Mononuclear cell (primary cell): ENCODE results near the gene CARS2. TPM values are rescaled to one million over a fixed set of nuclear protein-coding genes. Genes with fewer than 3 reads are reported as not detected.
"Not testable (repeated sequence)": the region's sequence is repeated elsewhere in the genome, so short reads cannot be mapped to it uniquely, and the experiment has no call there.

ENCODE experiments used
- H3K27me3 ChIP-seq: 2 replicates; pipeline ENCODE4 v1.6.0; 2011; ENCODE audit warnings: low read length, control low read depth; ENCODE audit not compliant: insufficient read depth
- H3K4me1 ChIP-seq: 2 replicates; pipeline ENCODE4 v1.5.1; 2011; ENCODE audit warnings: mild to moderate bottlenecking, low read length, control low read depth; ENCODE audit not compliant: insufficient read depth
- H3K4me3 ChIP-seq: 2 replicates; pipeline ENCODE4 v1.5.1; 2011; ENCODE audit warnings: mild to moderate bottlenecking, low read length, moderate library complexity
- H3K9me3 ChIP-seq: 2 replicates; pipeline ENCODE4 v1.5.1; 2011; ENCODE audit warnings: low read depth, mild to moderate bottlenecking, control low read depth, low read length
- total RNA-seq: library from RNA; depleted of rRNA; stranded (reverse); fragments of >200 nt; gene quantifications from one replicate; pipeline ENCODE4 v1.2.3, GENCODE V29; 2012

The CARS2 gene
- total RNA-seq, 1 donor: 44.4 TPM

DNA sequence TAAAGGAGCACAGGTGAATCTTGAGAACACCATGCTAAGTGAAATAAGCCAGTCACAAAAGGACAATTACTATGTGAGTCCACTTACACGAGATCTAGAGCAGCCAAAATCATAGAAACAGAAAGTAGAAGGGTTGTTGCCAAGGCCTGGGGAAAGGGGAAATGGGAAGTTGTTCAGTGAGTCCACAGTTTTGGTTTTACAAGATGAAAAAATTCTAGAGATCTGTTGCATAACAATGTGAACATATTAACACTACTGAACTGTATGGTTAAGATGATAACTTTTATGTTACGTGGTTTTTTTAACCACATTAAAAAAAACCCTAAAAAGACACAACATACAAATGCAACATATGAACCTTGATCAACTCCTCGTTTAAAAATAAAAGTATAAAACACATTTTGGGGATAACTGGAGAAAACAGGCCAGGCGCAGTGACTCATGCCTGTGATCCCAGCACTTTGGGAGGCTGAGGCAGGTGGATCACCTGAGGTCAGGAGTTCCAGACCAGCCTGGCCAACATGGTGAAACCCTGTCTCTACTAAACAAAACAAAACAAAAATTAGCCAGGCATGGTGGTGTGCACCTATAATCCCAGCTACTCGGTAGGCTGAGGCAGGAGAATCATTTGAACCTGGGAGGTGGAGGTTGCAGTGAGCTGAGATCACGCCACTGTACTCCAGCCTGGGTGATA, 47.6 kb downstream of the CARS2 start:
- peaks cover 66% of the 10 kb centered on the region for H3K4me1 ChIP-seq
- not testable (repeated sequence) for H3K27me3 ChIP-seq, H3K4me3 ChIP-seq, H3K9me3 ChIP-seq

DNA sequence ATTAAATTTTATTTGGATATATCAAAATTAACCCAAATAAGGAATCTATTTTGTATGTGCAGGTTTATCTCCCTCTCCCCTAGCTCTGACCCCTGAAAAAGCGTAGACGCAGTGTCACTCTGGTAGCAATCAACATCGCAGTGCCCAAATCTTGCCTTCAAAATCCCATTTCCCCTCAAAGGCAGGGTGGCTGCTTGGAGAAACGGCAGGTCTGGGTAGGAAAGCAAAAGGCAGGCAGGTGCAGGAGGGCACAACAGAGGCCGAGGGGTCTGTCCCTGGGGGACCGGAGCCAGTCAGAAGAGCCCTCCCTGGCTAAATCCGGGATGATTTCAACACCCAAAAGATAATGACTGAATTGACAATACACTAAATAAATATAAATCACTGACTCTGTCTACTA, 48.7 kb downstream of the CARS2 start:
- Histone ChIP-seq H3K27me3 (no peaks in the 10 kb centered on the region), H3K4me1 (peaks cover 62% of the 10 kb centered on the region), H3K9me3 (no peaks in the 10 kb centered on the region), H3K4me3 (no peak overlapping the region)

DNA sequence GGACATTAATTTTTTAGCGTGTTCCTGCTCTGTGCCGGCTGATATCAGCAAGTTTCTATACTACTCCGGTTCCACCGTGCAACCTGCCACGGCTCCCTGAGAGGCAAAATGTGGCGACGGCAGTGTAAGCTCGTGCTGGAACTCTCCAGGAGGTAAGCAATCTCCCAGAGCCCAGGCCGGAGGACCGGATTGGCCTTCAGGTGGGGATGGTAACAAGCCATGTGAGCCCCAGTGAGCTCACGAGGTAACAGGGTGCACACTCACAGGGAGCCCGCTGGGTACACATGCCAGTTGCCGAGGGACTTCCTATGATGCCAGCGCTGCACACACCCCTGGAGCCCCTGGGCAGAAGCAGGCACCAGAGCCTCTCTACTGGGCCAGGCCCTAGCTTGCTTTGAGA, 52.1 kb downstream of the CARS2 start:
- Histone ChIP-seq H3K27me3 (no peaks in the 10 kb centered on the region), H3K4me1 (peaks cover 44% of the 10 kb centered on the region), H3K9me3 (no peaks in the 10 kb centered on the region), H3K4me3 (no peak overlapping the region)

DNA sequence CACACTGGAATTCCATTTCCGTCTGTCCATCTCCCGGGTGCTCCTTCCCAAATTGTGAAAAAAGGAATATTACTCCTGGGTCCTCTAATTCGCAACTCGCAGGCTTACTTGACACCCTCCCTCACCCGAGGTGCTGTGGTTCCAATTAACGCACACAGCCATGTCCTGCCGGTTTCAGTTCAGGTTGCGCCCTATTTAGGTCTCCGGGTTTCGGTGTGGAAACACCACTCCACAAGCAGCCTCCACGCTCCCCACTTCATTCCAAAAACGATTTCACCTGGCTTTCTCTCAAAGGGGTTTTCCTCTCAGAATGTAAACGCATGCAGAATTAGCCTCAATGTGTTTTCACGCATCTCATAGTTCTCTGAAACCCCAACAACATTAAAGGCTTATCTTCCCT, 52.6 kb downstream of the CARS2 start:
- no peak overlapping the region for H3K4me3 ChIP-seq
- no peaks in the 10 kb centered on the region for H3K27me3 ChIP-seq
- H3K9me3 ChIP-seq: no peaks in the 10 kb centered on the region
- H3K4me1 ChIP-seq: peaks cover 38% of the 10 kb centered on the region

DNA sequence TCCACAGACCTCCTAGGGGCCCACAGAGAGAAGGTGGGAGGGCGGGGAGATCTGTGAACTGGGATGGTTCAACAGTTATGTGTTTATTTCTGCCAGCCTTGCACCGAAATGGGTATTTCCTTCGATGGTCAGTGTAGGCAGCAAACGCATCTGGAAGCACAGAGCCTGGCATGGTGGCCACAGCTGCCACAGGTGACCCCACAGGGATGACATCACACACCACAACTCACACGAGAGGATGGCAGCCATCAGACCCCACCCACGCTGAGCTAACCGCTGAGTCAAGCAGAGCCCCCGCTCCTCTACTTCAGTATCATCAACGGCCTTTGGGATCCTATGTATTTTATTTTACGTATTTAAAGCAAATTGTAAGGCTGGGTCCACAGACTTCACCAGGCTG, 53.2 kb downstream of the CARS2 start:
- H3K4me3 ChIP-seq: no peak overlapping the region
- peaks cover 33% of the 10 kb centered on the region for H3K4me1 ChIP-seq
- no peaks in the 10 kb centered on the region for H3K27me3 ChIP-seq
- H3K9me3 ChIP-seq: no peaks in the 10 kb centered on the region

DNA sequence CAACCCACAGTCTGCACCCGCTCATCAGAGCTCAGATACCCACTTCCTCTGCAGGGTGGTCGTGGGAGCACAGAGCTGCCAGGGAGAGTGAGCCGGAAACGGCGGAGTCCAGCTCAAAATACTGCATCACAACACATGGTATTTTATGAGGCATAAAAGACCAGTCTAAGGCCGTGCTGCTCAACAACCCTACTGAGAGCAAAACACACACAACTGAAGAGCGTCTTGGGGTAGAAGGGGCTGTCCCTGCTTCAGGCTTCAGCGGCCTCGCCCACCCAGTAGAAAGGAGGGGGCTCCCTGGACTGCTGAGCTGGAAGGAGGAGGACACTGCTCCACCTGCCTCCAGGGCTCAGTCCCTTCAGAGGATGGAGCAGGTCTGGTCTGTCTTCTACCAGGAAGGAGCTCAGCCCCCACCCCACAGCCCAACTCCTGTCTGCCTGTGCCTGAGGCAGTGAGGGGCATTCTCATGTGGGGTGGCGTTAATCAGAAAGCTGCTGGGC, 53.6 kb downstream of the CARS2 start:
- H3K27me3 ChIP-seq: no peaks in the 10 kb centered on the region
- no peaks in the 10 kb centered on the region for H3K9me3 ChIP-seq
- H3K4me3 ChIP-seq: no peak overlapping the region
- H3K4me1 ChIP-seq: peaks cover 28% of the 10 kb centered on the region

DNA sequence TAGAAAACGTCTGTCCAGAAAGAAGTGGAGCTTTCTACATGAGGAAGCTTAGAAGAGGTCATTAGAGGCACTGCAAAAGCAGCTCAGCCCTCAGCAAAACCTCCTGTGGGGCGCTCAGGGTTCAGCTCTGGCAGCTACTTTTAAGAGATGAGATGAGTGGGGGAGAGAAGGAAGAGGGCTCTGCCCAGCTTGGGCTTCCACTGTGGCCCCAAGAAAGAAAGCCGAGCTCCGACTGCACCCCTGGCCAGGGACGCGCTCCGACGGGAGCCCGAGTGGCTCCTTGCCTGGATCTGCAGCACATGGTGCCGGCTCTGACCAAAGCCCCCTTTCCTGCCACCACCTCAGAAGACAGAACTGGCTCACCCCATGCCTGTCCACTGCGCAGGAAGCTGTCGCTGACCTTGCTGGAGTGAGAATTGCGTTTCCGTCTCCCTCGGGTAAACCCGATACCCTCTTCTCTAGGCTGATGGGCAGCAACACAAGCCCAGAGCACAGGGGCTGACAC, 54.1 kb downstream of the CARS2 start:
- no peaks in the 10 kb centered on the region for H3K9me3 ChIP-seq
- no peaks in the 10 kb centered on the region for H3K27me3 ChIP-seq
- H3K4me3 ChIP-seq: no peak overlapping the region
- peaks cover 25% of the 10 kb centered on the region for H3K4me1 ChIP-seq

DNA sequence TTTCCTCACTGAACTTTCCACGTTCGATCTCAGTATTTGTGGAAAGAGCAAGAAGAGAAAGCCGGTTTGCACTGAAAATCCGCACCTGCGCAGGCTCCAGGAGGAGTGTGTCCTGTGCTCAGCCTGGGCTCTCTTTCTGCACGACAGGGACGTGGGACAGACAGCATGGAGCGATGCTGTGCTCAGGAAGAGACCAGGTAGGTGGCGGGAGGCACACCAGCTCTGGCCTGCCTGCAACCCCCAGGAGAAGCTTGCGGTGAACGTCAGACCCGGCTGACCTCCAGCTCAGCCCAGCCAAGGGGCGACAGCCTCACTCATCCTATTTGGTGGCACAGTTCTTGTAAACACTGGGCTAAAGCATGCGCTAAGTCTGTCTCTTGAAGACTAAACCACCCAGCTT, 54.6 kb downstream of the CARS2 start:
- Histone ChIP-seq H3K27me3 (no peaks in the 10 kb centered on the region), H3K4me1 (peaks cover 20% of the 10 kb centered on the region), H3K9me3 (no peaks in the 10 kb centered on the region), H3K4me3 (no peak overlapping the region)

DNA sequence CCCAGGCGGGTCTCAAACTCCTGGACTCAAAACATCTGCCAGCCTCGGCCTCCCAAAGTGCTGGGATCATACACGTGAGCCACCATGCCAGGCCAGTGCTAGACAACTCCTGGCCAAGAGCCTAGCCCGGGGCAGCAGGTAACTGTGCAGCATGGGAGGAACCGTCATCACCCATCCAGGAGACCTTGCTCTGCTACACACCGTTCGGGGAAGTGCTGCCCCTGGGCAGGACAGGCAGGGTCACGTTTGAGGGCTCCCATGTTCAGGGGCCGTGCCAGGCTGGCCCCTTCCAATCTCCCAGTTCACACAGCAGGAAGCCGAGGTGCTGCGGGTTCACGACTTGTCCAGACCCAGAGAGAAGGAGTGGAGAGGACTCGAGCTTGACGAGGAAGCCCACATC, 55.5 kb downstream of the CARS2 start:
- H3K9me3 ChIP-seq: no peaks in the 10 kb centered on the region
- no peaks in the 10 kb centered on the region for H3K27me3 ChIP-seq
- H3K4me3 ChIP-seq: no peak overlapping the region
- H3K4me1 ChIP-seq: peaks cover 15% of the 10 kb centered on the region

DNA sequence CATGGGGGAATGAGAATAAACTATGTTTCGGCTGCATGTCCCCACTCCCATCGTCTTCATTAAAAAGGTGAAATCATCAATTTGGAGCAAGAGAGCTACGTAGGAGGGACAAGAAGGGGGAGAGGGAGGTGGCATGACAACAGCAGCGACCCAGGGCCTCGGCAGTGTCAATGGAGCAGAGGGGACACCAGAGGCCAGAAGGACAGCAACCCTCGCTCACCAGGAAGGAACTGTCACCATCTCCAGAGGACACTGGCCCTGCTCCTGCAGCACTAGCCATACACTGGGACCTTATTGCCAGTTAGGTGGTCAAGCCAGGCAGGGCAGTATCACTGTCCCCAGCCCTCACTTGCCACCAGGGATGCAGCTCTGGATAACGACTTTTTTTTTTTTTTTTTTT, 56.4 kb downstream of the CARS2 start:
- Histone ChIP-seq H3K4me1 (peaks cover 24% of the 10 kb centered on the region), H3K9me3 (no peaks in the 10 kb centered on the region), H3K4me3 (no peak overlapping the region), H3K27me3 (no peaks in the 10 kb centered on the region)

DNA sequence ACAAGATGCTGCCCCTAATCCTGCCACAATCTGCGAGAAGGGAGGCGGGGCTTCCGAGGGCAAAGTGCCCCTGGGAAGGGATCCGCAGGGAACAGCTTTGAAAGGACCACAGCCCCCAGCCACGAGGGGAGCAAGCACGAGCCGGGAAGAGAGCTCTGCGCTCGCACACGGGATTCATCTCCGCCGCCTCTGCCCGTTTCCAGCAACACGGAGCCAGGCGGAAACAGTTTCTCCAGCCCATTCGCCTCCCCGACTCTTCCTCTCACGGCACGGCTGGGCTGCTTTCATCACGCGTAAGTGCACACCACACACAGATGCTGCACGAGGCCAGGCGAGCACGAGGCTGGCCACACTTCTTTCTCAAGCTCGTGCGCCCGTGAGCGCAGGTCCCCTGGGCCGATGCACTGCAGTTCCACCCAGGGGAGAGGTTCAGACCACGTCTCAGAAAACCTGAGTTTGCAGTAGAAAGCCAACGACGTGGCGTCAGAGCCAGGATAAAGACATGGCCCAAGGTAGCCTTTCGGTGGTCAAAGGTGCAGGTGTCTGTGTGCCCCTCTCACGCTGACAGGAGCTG, 57.0 kb downstream of the CARS2 start:
- peaks cover 26% of the 10 kb centered on the region for H3K4me1 ChIP-seq
- H3K27me3 ChIP-seq: no peaks in the 10 kb centered on the region
- no peaks in the 10 kb centered on the region for H3K9me3 ChIP-seq
- no peak overlapping the region for H3K4me3 ChIP-seq

DNA sequence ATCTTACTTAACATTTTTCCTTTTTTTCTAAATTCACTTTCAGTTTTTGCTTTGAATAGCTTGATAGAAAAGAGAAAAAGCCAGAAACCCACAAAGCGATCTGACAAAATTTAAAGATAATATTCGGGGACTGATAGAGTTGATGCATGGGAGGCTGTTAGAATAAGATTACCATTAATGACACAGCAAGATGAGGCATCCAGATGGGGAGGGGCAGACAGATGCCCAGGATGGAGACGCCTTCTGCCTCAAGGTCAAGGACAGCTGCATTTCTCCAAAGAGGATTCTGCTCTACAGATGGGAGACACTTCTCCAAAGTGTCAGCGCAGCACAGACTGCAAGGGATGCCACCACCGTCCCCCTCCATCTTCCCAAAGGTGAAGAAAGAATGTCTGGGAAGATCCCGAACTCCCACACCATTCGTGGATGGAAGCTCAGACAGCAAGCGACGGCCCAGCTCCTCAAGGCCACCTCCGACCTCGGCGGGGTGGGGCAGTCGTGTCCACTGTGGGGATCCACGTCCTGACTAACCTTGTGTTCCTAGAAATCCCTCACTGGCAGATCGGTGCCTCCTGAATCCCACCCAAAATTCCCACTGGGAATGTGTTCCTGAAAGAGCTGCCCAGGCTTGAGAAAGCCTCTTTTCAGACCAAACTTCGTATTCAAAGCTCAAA, 57.6 kb downstream of the CARS2 start:
- Histone ChIP-seq H3K4me1 (peaks cover 26% of the 10 kb centered on the region), H3K4me3 (no peak overlapping the region)

DNA sequence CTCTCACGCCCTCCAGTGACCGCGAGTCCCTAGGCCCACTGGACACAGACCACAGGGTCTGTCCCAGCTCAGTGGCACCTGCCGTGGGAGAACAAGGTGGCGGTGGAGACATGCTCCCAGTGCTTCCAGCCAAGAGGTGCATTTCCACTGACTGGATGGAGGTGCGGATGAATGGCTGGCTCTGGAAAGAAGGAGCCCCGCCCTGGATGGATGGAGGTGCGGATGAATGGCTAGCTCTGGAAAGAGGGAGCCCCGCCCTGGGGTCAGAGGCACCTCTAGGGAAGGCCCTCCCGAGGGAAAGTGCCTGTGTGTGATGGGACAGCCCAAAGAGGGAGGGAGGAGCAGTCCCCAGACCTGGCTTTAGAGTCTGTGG, 58.6 kb downstream of the CARS2 start:
- no peaks in the 10 kb centered on the region for H3K9me3 ChIP-seq
- H3K4me3 ChIP-seq: no peak overlapping the region
- peaks cover 21% of the 10 kb centered on the region for H3K4me1 ChIP-seq
- H3K27me3 ChIP-seq: no peaks in the 10 kb centered on the region

More for the DNA sequence above, 57.6 kb downstream of the CARS2 start:
- Histone ChIP-seq H3K27me3 (no peaks in the 10 kb centered on the region), H3K9me3 (no peaks in the 10 kb centered on the region)

DNA sequence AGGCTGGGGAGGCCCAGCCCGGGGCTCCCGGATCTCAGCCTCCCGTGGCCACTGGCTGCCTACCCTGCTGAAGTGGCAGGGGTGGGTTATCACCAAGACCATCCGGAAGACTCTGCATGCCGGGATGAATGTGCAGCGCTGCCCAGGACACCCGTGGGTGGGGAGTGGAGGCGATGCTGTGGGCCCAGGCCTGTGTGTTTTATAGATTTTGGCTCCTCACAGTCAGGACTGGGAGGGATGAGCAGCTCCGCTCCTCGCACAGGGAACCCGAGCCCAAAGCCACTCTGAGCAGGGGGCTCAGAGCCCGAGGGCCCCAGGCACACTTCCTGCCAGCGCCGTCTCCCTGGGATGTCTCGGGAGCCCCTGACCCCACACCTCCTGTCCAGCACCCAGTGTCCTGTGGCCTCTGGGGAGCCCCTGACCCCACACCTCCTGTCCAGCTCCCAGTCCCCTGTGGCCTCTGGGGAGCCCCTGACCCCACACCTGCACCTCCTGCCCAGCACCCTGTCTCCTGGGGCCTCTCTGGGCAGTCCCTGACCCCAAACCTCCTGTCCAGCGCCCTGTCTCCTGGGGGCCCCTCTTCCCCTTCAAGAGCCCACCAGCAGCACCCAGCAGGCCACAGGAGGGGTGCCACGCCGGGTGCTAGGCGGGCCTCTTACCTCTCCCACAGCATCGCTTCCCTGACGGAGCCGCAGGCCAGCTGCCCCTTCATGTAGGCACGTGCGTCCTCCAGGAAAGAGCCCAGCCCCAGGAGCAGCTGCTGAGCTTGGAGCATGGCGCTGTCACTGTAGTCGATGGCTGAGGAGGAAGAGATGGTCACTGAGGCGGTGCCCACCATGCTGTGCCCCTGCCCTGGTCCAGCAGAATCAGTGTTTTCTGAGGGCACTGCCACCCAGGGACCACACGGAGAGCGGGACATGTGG, 59.2 kb downstream of the CARS2 start:
- no peaks in the 10 kb centered on the region for H3K9me3 ChIP-seq
- no peaks in the 10 kb centered on the region for H3K27me3 ChIP-seq
- H3K4me3 ChIP-seq: no peak overlapping the region
- H3K4me1 ChIP-seq: peaks cover 19% of the 10 kb centered on the region

DNA sequence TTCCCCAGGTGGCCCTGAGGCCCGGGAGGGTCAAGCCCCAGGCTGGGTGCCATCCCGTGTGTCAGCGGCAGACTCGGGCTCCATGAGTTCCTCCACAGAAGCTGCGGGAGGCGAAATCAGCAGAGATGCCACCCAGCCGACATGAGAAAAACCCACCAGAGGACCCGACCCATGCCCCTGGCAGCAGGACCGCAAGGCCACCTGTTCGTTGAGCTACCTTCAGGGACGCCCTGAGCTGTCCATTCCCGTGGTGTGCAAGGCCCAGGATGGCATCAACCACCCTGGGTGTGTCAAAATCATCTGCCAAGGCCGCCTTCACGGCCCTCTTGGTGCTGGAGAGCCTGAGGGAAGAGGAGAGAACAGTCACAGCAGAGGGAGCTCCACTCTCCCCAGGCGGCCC, 60.2 kb downstream of the CARS2 start:
- Histone ChIP-seq H3K4me3 (no peak overlapping the region), H3K4me1 (peaks cover 14% of the 10 kb centered on the region), H3K9me3 (no peaks in the 10 kb centered on the region), H3K27me3 (no peaks in the 10 kb centered on the region)
